ENCODE data around the gene C14orf180.

Gene C14orf180

DNA sequence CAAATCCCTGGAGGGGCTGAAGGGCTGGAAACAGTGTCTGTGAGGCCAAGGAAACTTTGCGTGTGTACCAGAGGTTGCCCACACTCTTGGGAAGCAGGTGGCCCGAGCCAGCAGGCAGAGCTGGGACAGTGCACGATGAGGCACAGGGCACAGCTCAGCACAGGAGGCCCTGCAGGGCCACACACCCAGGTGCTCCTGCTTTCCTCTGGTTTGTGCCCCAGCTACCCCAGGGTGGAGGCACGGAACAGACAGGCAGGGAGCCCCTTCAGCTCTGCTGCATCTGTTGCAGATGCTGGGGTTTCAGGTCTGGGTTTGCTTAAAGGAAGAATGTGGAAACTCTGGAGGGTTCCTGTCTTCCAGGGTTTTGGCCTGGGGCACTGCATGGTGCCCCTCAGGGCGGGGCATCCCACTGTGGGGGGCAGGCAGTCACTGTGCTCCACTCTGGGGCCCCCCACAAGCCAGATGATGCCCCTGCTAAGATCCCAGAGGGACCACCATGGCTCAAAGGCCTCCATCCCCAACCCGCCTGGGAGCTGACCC is 16.4 kb downstream of the C14orf180 start:
- no peak for TF ChIP-seq CTCF (IDR thresholded peaks at IDR 0.05; ENCODE audit: low read depth, low read length, missing control alignments)
- in situ Hi-C loops (cut with HindIII; ENCODE audit: low sequenced_read_pairs): loop anchor here (10.0 kb wide), 2 partner anchors 401 to 451 kb away; no protein-coding TSS in a partner anchor
- H3K4me3 ChIP-seq (ENCODE audit: low read depth, low read length): no peak overlapping the region
- DNase-seq (ENCODE audit: low read depth): no peak

DNA sequence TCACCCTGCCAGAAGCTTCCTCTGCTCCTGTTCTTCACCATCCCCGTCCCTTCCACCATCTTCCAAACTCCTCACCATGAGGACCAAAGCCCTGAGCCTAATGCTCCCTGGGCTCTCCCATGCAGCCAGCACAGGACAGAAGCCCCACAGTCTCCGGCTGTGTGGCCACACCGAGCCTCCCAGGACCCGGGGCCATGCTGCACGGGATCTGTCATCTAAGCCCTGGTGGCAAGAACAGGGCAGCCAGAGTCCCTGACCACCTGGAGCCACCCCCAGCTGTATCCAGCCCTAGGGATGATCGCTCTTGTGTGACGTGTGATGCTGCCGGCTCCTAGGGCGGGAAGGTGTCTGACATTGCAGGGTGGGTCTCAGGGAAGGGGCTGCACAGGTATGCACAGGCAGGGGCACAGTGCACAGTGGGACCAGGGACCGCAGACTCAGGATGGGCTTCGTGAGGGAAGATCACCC is 16.9 kb downstream of the C14orf180 start:
- DNase-seq (ENCODE audit: low read depth): no peak
- H3K4me3 ChIP-seq (ENCODE audit: low read depth, low read length): no peak overlapping the region
- in situ Hi-C loops (cut with HindIII; ENCODE audit: low sequenced_read_pairs): loop anchor here (10.0 kb wide), 2 partner anchors 402 to 452 kb away; no protein-coding TSS in a partner anchor
- TF ChIP-seq CTCF (IDR thresholded peaks at IDR 0.05; ENCODE audit: low read depth, low read length, missing control alignments): no peak

GRCh38 chr14:104596927-104597351 is 17.4 kb downstream of the C14orf180 start:
- TF ChIP-seq CTCF (IDR thresholded peaks at IDR 0.05; ENCODE audit: low read depth, low read length, missing control alignments): no peak
- in situ Hi-C loops (cut with HindIII; ENCODE audit: low sequenced_read_pairs): loop anchor here (10.0 kb wide), 2 partner anchors 402 to 452 kb away; no protein-coding TSS in a partner anchor
- no peak overlapping the region for H3K4me3 ChIP-seq (ENCODE audit: low read depth, low read length)
- no peak for DNase-seq (ENCODE audit: low read depth)

- DNase-seq (ENCODE audit: low read depth): no peak
- no peak for TF ChIP-seq CTCF (IDR thresholded peaks at IDR 0.05; ENCODE audit: low read depth, low read length, missing control alignments)
- H3K4me3 ChIP-seq (ENCODE audit: low read depth, low read length): no peak overlapping the region
- in situ Hi-C loops (cut with HindIII; ENCODE audit: low sequenced_read_pairs): loop anchor here (10.0 kb wide), 2 partner anchors 403 to 453 kb away; no protein-coding TSS in a partner anchor
Observed at GRCh38 chr14:104597576-104597975, 18.0 kb downstream of the C14orf180 start.

GRCh38 chr14:104598039-104598909 is 18.7 kb downstream of the C14orf180 start:
- in situ Hi-C loops (cut with HindIII; ENCODE audit: low sequenced_read_pairs): loop anchor here (10.0 kb wide), 2 partner anchors 403 to 453 kb away; no protein-coding TSS in a partner anchor
- TF ChIP-seq CTCF (IDR thresholded peaks at IDR 0.05; ENCODE audit: low read depth, low read length, missing control alignments): no peak
- H3K4me3 ChIP-seq (ENCODE audit: low read depth, low read length): no peak overlapping the region
- DNase-seq (ENCODE audit: low read depth): no peak

DNA sequence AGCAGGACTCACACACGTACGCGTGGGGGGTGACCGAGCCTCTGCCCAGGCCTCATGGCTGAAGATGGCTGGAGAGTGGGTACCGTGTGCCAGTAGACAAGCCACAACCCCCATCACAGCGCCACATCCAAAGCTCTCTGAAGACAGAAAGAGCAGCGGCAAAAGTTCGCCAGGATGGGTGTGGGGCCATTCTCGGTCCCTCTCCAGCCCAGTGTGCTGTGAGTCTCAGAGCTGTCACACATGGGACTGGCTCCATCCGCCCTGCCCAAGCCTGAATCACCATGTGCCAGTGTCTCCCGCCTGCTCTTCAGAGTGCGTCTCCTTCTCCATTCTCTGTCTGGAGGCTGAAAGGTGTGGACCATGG is 19.3 kb downstream of the C14orf180 start:
- no peak overlapping the region for H3K4me3 ChIP-seq (ENCODE audit: low read depth, low read length)
- DNase-seq (ENCODE audit: low read depth): no peak
- in situ Hi-C loops (cut with HindIII; ENCODE audit: low sequenced_read_pairs): loop anchor here (10.0 kb wide), 2 partner anchors 404 to 454 kb away; no protein-coding TSS in a partner anchor
- TF ChIP-seq CTCF (IDR thresholded peaks at IDR 0.05; ENCODE audit: low read depth, low read length, missing control alignments): no peak

Measured in astrocyte of the cerebellum (primary cell).